Liver (tissue), 9 donors: Measurements from ENCODE around the gene LYSMD3. TPM values are rescaled to one million over a fixed set of nuclear protein-coding genes. Genes with fewer than 3 reads are reported as not detected.

Experiments used
- DNase-seq: peaks from one replicate; pipeline ENCODE4 v3.0.0-alpha.2; 2017; ENCODE audit warnings: low spot score
- H3K27ac ChIP-seq, 2 donors: one replicate each; pipeline ENCODE4 v1.7.0; 2013; ENCODE audit warnings: inconsistent platforms in 2 of 2, low read length in 2 of 2, control low read depth in 1 of 2, low read depth in 1 of 2, mild to moderate bottlenecking in 1 of 2
- H3K27me3 ChIP-seq, 4 donors: one replicate each; pipeline versions ENCODE4 v1.6.1 to v1.7.0; 2013; ENCODE audit warnings: low read length in 3 of 4, inconsistent platforms in 1 of 4, mild to moderate bottlenecking in 1 of 4, moderate library complexity in 1 of 4; ENCODE audit not compliant: control insufficient read depth in 4 of 4, insufficient read depth in 4 of 4
- H3K36me3 ChIP-seq, 4 donors: one replicate each; pipeline versions ENCODE4 v1.6.1 to v1.7.0; 2013; ENCODE audit warnings: low read length in 3 of 4, mild to moderate bottlenecking in 3 of 4, low read depth in 1 of 4, moderate library complexity in 1 of 4; ENCODE audit not compliant: control insufficient read depth in 4 of 4, insufficient read depth in 3 of 4
- H3K4me1 ChIP-seq, 4 donors: one replicate each; pipeline versions ENCODE4 v1.6.1 to v1.7.0; 2013; ENCODE audit warnings: low read length in 3 of 4, mild to moderate bottlenecking in 3 of 4, moderate library complexity in 1 of 4; ENCODE audit not compliant: control insufficient read depth in 4 of 4, insufficient read depth in 4 of 4
- H3K4me3 ChIP-seq, 3 donors: one replicate each; pipeline versions ENCODE4 v1.6.1 to v1.7.0; 2013; ENCODE audit warnings: low read length in 3 of 3, control low read depth in 1 of 3, low read depth in 1 of 3, mild to moderate bottlenecking in 1 of 3
- H3K9ac ChIP-seq, 2 donors: one replicate each; pipeline ENCODE4 v1.7.0; 2013; ENCODE audit warnings: low read length in 2 of 2, mild to moderate bottlenecking in 2 of 2, moderate library complexity in 2 of 2, control low read depth in 1 of 2, low read depth in 1 of 2
- H3K9me3 ChIP-seq, 4 donors: one replicate each; pipeline versions ENCODE4 v1.6.1 to v1.7.0; 2013; ENCODE audit warnings: low read length in 3 of 4; ENCODE audit not compliant: control insufficient read depth in 4 of 4
- ATF3 ChIP-seq: IDR thresholded peaks from 2 replicates; pipeline ENCODE4 v1.6.1; 2016; ENCODE audit warnings: antibody characterized with exemption
- CTCF ChIP-seq: fragments of 150-350 bp; IDR thresholded peaks from 2 replicates; pipeline ENCODE4 v1.5.1; 2017; ENCODE audit warnings: improper control_type of control experiment, low read depth, low read length; ENCODE audit not compliant: missing input control
- EGR1 ChIP-seq, 2 donors: IDR thresholded peaks; 2 replicates each; pipeline ENCODE4 v1.6.1; 2016 to 2018; ENCODE audit warnings: antibody characterized with exemption in 2 of 2, low read depth in 2 of 2
- FOXA1 ChIP-seq: IDR thresholded peaks from 2 replicates; pipeline ENCODE4 v1.6.1; 2016; ENCODE audit warnings: antibody characterized with exemption
- FOXA2 ChIP-seq: IDR thresholded peaks from 2 replicates; pipeline ENCODE4 v1.6.1; 2016; ENCODE audit warnings: antibody characterized with exemption
- GABPA ChIP-seq, 2 donors: IDR thresholded peaks in 1 of 2; conservative IDR thresholded peaks in 1 of 2; 2 replicates each; pipeline ENCODE4 v1.6.1; 2016; ENCODE audit warnings: antibody characterized with exemption in 2 of 2, mild to moderate bottlenecking in 1 of 2, moderate library complexity in 1 of 2
- HNF4A ChIP-seq, 2 donors: conservative IDR thresholded peaks; 2 replicates each; pipeline ENCODE4 v1.6.1; 2016; ENCODE audit warnings: antibody characterized with exemption in 2 of 2, mild to moderate bottlenecking in 2 of 2
- HNF4G ChIP-seq: IDR thresholded peaks from 2 replicates; pipeline ENCODE4 v1.6.1; 2016; ENCODE audit warnings: antibody characterized with exemption
- JUND ChIP-seq, 2 donors: IDR thresholded peaks; 2 replicates each; pipeline ENCODE4 v1.6.1; 2016; ENCODE audit warnings: antibody characterized with exemption in 2 of 2
- MAX ChIP-seq: IDR thresholded peaks from 2 replicates; pipeline ENCODE4 v1.6.1; 2016; ENCODE audit warnings: antibody characterized with exemption
- NR2F2 ChIP-seq: IDR thresholded peaks from 2 replicates; pipeline ENCODE4 v1.6.1; 2016; ENCODE audit warnings: antibody characterized with exemption
- RAD21 ChIP-seq, 2 donors: IDR thresholded peaks; 2 replicates each; pipeline ENCODE4 v1.6.1; 2016; ENCODE audit warnings: antibody characterized with exemption in 2 of 2, mild to moderate bottlenecking in 2 of 2
- REST ChIP-seq: IDR thresholded peaks from 2 replicates; pipeline ENCODE4 v1.6.1; 2016; ENCODE audit warnings: antibody characterized with exemption, mild to moderate bottlenecking
- RXRA ChIP-seq, 2 donors: IDR thresholded peaks; 2 replicates each; pipeline ENCODE4 v1.6.1; 2017 to 2018; ENCODE audit warnings: antibody characterized with exemption in 2 of 2, mild to moderate bottlenecking in 1 of 2
- SP1 ChIP-seq: IDR thresholded peaks from 2 replicates; pipeline ENCODE4 v1.6.1; 2018; ENCODE audit warnings: antibody characterized with exemption, mild to moderate bottlenecking
- TAF1 ChIP-seq: conservative IDR thresholded peaks from 2 replicates; pipeline ENCODE4 v1.6.1; 2016; ENCODE audit warnings: antibody characterized with exemption, mild to moderate bottlenecking
- ZBTB33 ChIP-seq: IDR thresholded peaks from 2 replicates; pipeline ENCODE4 v1.6.1; 2016; ENCODE audit warnings: antibody characterized with exemption
- WGBS: extraction: QIAGEN DNeasy Blood & Tissue Kit; methylation state at CpG from one replicate; pipeline ENCODE4 v1.1.7; 2013; 5-methylcytosine and 5-hydroxymethylcytosine counted together
- polyA plus RNA-seq, 2 donors: library from polyadenylated mRNA; stranded (reverse) in 1 of 2; unstranded in 1 of 2; fragments of 200-250 nt in 1 of 2; fragments of >200 nt in 1 of 2; fragmentation: Nextera tagmentation in 1 of 2; extraction: Ambion mirVana in 1 of 2; gene quantifications; one replicate each; pipeline versions ENCODE4 v1.2.1 to v1.2.3, GENCODE V29; 2013 to 2015
- total RNA-seq, 2 donors: library from RNA; depleted of rRNA; stranded (reverse); fragments of >200 nt; gene quantifications; one replicate each; pipeline ENCODE4 v1.2.3, GENCODE V29; 2014
- donor health status: healthy.
- donor health status: healthy.
- donor health status: healthy.
- donor health status: healthy.
- donor health status: healthy.

The LYSMD3 gene
- total and polyA plus RNA-seq, 4 donors: 8.8 to 23.6 (median 11.0) TPM

GRCh38 chr5:90529939-90530677 lies 724 bp upstream of the LYSMD3 start (continued):
- TF ChIP-seq CTCF (peak; percentile 78), NR2F2 (no peak), HNF4G (peak; percentile 16)

- Histone ChIP-seq H3K27me3 (peaks cover 0 to 1% (median 0%) of the 10 kb centered on the region in 4 donors), H3K4me3 (peak overlapping the region; percentile 99 to 100 (median 100)), H3K9me3 (no peaks in the 10 kb centered on the region), H3K27ac (peak overlapping the region; percentile 98 to 99), H3K9ac (peak overlapping the region; percentile 100), H3K36me3 (peaks cover 2 to 9% (median 3%) of the 10 kb centered on the region in 4 donors), H3K4me1 (peaks cover 3 to 34% (median 18%) of the 10 kb centered on the region in 4 donors)
- no peak for DNase-seq
- WGBS: 3% methylated on average over 18 of the region's 18 CpGs
- no peak for TF ChIP-seq JUND (IDR thresholded peaks at IDR 0.05)
- TF ChIP-seq MAX: no peak
- TF ChIP-seq FOXA1: no peak
- no peak for TF ChIP-seq ZBTB33
- no peak for TF ChIP-seq EGR1 (IDR thresholded peaks at IDR 0.05; ENCODE audit: low read depth in 2 of 2)
- TF ChIP-seq HNF4A (conservative IDR thresholded peaks at IDR 0.05): no peak
- TF ChIP-seq RAD21 (IDR thresholded peaks at IDR 0.05): no peak
- TF ChIP-seq NR2F2: no peak
- no peak for TF ChIP-seq GABPA (IDR thresholded peaks at IDR 0.05 in 1 of 2, conservative IDR thresholded peaks at IDR 0.05 in 1 of 2)
- no peak for TF ChIP-seq HNF4G
- no peak for TF ChIP-seq SP1
- TF ChIP-seq ATF3: no peak
- TF ChIP-seq FOXA2: no peak
- TF ChIP-seq REST: no peak
- no peak for TF ChIP-seq RXRA (IDR thresholded peaks at IDR 0.05)
- TF ChIP-seq TAF1: no peak
Observed at GRCh38 chr5:90528601-90529193, 687 bp downstream of the LYSMD3 start.
